ENCODE data around the gene MTMR10.

DNA sequence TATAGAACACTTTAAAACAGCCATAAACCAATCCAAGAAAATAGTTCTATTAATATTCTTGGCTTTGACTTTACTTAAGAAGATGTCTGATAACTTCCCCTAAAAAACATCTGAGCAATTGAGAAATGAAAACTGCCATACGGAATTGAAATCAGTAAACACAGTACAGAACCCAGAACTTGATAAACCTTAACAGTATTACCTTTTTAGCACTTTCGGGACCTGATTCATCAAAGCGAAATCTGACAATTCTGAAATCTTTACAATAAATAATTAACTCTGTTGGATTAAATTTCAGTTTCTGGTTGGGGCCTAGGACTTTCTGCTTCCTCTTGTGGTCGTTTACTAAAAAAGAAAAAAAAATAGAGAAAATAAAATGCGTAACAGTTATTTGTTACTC is 17.3 kb downstream of the MTMR10 start:
- TF ChIP-seq, protein P1, sequence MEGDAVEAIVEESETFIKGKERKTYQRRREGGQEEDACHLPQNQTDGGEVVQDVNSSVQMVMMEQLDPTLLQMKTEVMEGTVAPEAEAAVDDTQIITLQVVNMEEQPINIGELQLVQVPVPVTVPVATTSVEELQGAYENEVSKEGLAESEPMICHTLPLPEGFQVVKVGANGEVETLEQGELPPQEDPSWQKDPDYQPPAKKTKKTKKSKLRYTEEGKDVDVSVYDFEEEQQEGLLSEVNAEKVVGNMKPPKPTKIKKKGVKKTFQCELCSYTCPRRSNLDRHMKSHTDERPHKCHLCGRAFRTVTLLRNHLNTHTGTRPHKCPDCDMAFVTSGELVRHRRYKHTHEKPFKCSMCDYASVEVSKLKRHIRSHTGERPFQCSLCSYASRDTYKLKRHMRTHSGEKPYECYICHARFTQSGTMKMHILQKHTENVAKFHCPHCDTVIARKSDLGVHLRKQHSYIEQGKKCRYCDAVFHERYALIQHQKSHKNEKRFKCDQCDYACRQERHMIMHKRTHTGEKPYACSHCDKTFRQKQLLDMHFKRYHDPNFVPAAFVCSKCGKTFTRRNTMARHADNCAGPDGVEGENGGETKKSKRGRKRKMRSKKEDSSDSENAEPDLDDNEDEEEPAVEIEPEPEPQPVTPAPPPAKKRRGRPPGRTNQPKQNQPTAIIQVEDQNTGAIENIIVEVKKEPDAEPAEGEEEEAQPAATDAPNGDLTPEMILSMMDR (IDR thresholded peaks at IDR 0.05; ENCODE audit: low read length): no peak
- TF ChIP-seq EZH2phosphoT487 (IDR thresholded peaks at IDR 0.05; ENCODE audit: low read length): no peak
